Lung (tissue), 12 donors: Measurements from ENCODE around the gene STAT3. TPM values are rescaled to one million over a fixed set of nuclear protein-coding genes. Genes with fewer than 3 reads are reported as not detected.

Experiments used
- ATAC-seq: fragments of 200-7000 bp; cut with Tn5 transposase; one replicate; pipeline ENCODE4 v1.9.1; 2020; ENCODE audit warnings: moderate number of reproducible peaks; ENCODE audit not compliant: insufficient read depth, low FRiP score
- DNase-seq, 3 donors: peaks; one replicate each; pipeline ENCODE4 v3.0.0-alpha.2; 2013 to 2017
- H3K27ac ChIP-seq, 2 donors: one replicate each; pipeline ENCODE4 v1.5.1; 2013; ENCODE audit warnings: mild to moderate bottlenecking in 2 of 2, moderate library complexity in 2 of 2, control low read depth in 1 of 2, inconsistent platforms in 1 of 2, low read depth in 1 of 2, low read length in 1 of 2
- H3K27me3 ChIP-seq, 3 donors: one replicate each; pipeline ENCODE4 v1.5.1; 2013; ENCODE audit warnings: low read length in 2 of 3; ENCODE audit not compliant: control insufficient read depth in 3 of 3, insufficient read depth in 3 of 3
- H3K36me3 ChIP-seq, 4 donors: one replicate each; pipeline ENCODE4 v1.5.1; 2013; ENCODE audit warnings: low read length in 4 of 4, mild to moderate bottlenecking in 1 of 4, moderate library complexity in 1 of 4; ENCODE audit not compliant: control insufficient read depth in 4 of 4, insufficient read depth in 4 of 4
- H3K4me1 ChIP-seq, 5 donors: one replicate each; pipeline ENCODE4 v1.5.1; 2013; ENCODE audit warnings: low read length in 5 of 5, mild to moderate bottlenecking in 2 of 5, moderate library complexity in 1 of 5; ENCODE audit not compliant: control insufficient read depth in 5 of 5, insufficient read depth in 5 of 5
- H3K4me3 ChIP-seq: one replicate; pipeline ENCODE4 v1.5.1; 2013; ENCODE audit warnings: mild to moderate bottlenecking, control low read depth, moderate library complexity
- H3K9ac ChIP-seq, 2 donors: one replicate each; pipeline ENCODE4 v1.5.1; 2013; ENCODE audit warnings: low read length in 2 of 2, control low read depth in 1 of 2; ENCODE audit not compliant: insufficient read depth in 1 of 2
- H3K9me3 ChIP-seq, 4 donors: one replicate each; pipeline ENCODE4 v1.5.1; 2013; ENCODE audit warnings: low read length in 3 of 4, mild to moderate bottlenecking in 1 of 4, moderate library complexity in 1 of 4; ENCODE audit not compliant: control insufficient read depth in 4 of 4, insufficient read depth in 3 of 4
- CTCF ChIP-seq: IDR thresholded peaks from 2 replicates; pipeline ENCODE4 v1.5.1; 2012; ENCODE audit warnings: mild to moderate bottlenecking; ENCODE audit errors: control extremely low read depth, extremely low read depth
- WGBS, 2 donors: extraction: QIAGEN DNeasy Blood & Tissue Kit; methylation state at CpG; one replicate each; pipeline ENCODE4 v1.1.7; 2013; 5-methylcytosine and 5-hydroxymethylcytosine counted together
- polyA plus RNA-seq, 2 donors: library from polyadenylated mRNA; stranded (reverse); fragments of 200-250 nt; gene quantifications; one replicate each; pipeline ENCODE4 v1.2.1, GENCODE V29; 2013
- total RNA-seq, 2 donors: library from RNA; depleted of rRNA in 1 of 2; stranded (reverse); fragments of >200 nt in 1 of 2; gene quantifications; one replicate each; pipeline ENCODE4 v1.2.1, GENCODE V29; 2014 to 2021
- donor health status: control.
- donor health status: control.
- donor health status: Bipolar disorder and iron deficiency.
- donor health status: healthy.
- donor health status: DM: yes; HTN: yes; CAD: no.

Gene STAT3
- total and polyA plus RNA-seq, 4 donors, result 69.9 to 297 (median 239) TPM

- no peaks in the 10 kb centered on the region for H3K27me3 ChIP-seq
- ATAC-seq, result no peak
- H3K4me3 ChIP-seq, result no peak overlapping the region
These were observed 74.9 kb downstream of the STAT3 start for GRCh38 chr17:42313389-42313772.

GRCh38 chr17:42312285-42313130, 75.7 kb downstream of the STAT3 start:
- peaks cover 0 to 34% (median 24%) of the 10 kb centered on the region in 5 donors for H3K4me1 ChIP-seq
- H3K27me3 ChIP-seq, result no peaks in the 10 kb centered on the region
- H3K9ac ChIP-seq, result peak overlapping the region in 1 of 2 donors; percentile 14
- peak; percentile 79 for TF ChIP-seq CTCF
- 12 to 28% methylated on average over 42 to 54 of the region's 54 CpGs for WGBS, 2 donors
- H3K4me3 ChIP-seq, result no peak overlapping the region
- DNase-seq, result peak; percentile 88 to 93 (median 91)
- peak; percentile 64 for ATAC-seq
- H3K36me3 ChIP-seq, result peaks cover 14 to 60% (median 22%) of the 10 kb centered on the region in 4 donors
- no peaks in the 10 kb centered on the region for H3K9me3 ChIP-seq
- peak overlapping the region; percentile 42 to 62 for H3K27ac ChIP-seq

More at GRCh38 chr17:42313389-42313772, 74.9 kb downstream of the STAT3 start:
- Histone ChIP-seq H3K36me3 (peaks cover 18 to 61% (median 26%) of the 10 kb centered on the region in 4 donors), H3K9me3 (no peaks in the 10 kb centered on the region), H3K27ac (no peak overlapping the region), H3K4me1 (peaks cover 0 to 34% (median 24%) of the 10 kb centered on the region in 5 donors), H3K9ac (no peak overlapping the region)
- WGBS, 2 donors, result 75 to 89% methylated on average over 4 of the region's 4 CpGs
- TF ChIP-seq CTCF, result no peak
- no peak for DNase-seq

GRCh38 chr17:42312035-42312284, 76.3 kb downstream of the STAT3 start:
- Histone ChIP-seq H3K9me3 (no peaks in the 10 kb centered on the region), H3K27me3 (no peaks in the 10 kb centered on the region), H3K9ac (peak overlapping the region in 1 of 2 donors; percentile 14), H3K36me3 (peaks cover 11 to 60% (median 17%) of the 10 kb centered on the region in 4 donors), H3K27ac (peak overlapping the region; percentile 42 to 62), H3K4me3 (no peak overlapping the region), H3K4me1 (peaks cover 0 to 34% (median 24%) of the 10 kb centered on the region in 5 donors)
- DNase-seq, result no peak
- ATAC-seq, result no peak
- 23% methylated on average over 5 of the region's 5 CpGs for WGBS, 2 donors
- TF ChIP-seq CTCF, result no peak
